GM06990 (cell line): Measurements from ENCODE around the gene RASL10B.

Experiments used
- DNase-seq: peaks from one replicate; pipeline ENCODE4 v3.0.0-alpha.2; 2011; ENCODE audit not compliant: insufficient read length; ENCODE audit errors: extremely low read depth
- H3K27me3 ChIP-seq: replicated peaks from 2 replicates; pipeline ENCODE4 v1.6.0; 2011; ENCODE audit warnings: low read length; ENCODE audit not compliant: control insufficient read depth, insufficient read depth
- H3K36me3 ChIP-seq: 2 replicates; pipeline ENCODE4 v1.5.1; 2011; ENCODE audit warnings: low read length; ENCODE audit not compliant: control insufficient read depth, insufficient read depth
- H3K4me3 ChIP-seq: replicated peaks from 2 replicates; pipeline ENCODE4 v1.5.1; 2011; ENCODE audit warnings: low read depth, mild to moderate bottlenecking, control low read depth, low read length
- TF ChIP-seq, protein P1 (sequence below): IDR thresholded peaks from 2 replicates; pipeline ENCODE4 v1.5.1; 2011; ENCODE audit warnings: low read length, control low read depth, mild to moderate bottlenecking, inconsistent platforms; ENCODE audit not compliant: insufficient read depth, poor library complexity, severe bottlenecking

RASL10B gene

DNA sequence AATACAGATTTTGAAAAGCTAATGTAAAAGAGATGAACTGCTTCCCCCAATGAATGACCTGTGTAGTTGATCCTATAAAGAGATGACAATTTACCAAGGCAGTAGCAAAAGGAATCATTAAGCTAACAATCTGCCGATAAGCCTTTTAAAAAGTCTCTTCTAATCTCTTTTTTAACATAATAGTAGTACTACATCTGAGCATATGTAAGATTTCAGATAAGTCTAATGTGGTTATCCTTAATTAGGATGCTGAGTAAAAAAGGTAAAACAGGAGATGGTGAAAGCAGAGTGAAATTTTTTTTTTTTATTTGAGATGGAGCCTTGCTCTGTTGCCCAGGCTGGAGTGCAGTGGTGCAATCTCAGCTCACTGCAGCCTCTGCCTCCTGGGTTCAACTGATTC, 26.2 kb upstream of the RASL10B start:
- TF ChIP-seq, protein P1, sequence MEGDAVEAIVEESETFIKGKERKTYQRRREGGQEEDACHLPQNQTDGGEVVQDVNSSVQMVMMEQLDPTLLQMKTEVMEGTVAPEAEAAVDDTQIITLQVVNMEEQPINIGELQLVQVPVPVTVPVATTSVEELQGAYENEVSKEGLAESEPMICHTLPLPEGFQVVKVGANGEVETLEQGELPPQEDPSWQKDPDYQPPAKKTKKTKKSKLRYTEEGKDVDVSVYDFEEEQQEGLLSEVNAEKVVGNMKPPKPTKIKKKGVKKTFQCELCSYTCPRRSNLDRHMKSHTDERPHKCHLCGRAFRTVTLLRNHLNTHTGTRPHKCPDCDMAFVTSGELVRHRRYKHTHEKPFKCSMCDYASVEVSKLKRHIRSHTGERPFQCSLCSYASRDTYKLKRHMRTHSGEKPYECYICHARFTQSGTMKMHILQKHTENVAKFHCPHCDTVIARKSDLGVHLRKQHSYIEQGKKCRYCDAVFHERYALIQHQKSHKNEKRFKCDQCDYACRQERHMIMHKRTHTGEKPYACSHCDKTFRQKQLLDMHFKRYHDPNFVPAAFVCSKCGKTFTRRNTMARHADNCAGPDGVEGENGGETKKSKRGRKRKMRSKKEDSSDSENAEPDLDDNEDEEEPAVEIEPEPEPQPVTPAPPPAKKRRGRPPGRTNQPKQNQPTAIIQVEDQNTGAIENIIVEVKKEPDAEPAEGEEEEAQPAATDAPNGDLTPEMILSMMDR = no peak
- no peaks in the 10 kb centered on the region for H3K27me3 ChIP-seq
- no peaks in the 10 kb centered on the region for H3K36me3 ChIP-seq
- DNase-seq = no peak
- no peak overlapping the region for H3K4me3 ChIP-seq

DNA sequence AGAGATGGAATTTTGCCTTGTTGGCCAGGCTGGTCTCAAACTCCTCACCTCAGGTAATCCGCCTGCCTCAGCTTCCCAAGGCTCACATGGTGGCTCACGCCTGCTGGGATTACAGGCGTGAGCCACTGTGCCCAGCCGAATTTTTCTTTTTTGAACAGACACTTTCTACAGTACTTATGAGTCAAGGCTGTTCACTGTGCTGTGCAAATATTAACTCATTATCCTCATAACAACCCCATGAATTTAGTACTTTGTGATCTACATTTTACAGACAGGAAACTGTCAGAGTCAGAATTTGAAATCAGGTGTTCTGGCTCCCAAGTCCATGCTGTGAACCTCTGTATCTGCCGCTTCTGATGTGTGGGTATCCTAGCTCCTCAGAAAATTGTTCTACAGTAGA, 25.7 kb upstream of the RASL10B start:
- Histone ChIP-seq H3K27me3 (no peaks in the 10 kb centered on the region), H3K36me3 (no peaks in the 10 kb centered on the region), H3K4me3 (no peak overlapping the region)
- DNase-seq = no peak
- TF ChIP-seq, protein P1 = no peak

DNA sequence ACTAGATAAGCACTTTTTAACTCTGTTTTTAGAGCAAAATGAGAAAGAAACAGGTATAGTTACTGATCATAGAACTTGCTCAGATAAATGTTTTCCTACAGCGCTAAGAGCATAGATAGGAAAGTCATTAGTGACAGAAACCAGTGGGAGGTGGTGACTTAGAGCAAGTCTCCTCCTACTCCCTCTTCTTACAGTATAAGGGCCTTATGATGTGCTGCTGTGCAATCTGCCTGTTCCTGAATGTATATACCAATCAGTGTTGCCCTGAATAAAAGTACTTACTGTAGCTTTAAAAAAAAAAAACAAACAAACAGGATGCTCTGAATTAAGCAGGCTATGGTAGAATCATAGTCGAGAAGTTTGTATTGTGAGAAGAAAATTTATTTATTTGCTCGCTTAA, 23.3 kb upstream of the RASL10B start:
- Histone ChIP-seq H3K4me3 (no peak overlapping the region), H3K27me3 (no peaks in the 10 kb centered on the region), H3K36me3 (no peaks in the 10 kb centered on the region; the same call in 1 of the 2 replicates)
- TF ChIP-seq, protein P1 = no peak
- DNase-seq = no peak

DNA sequence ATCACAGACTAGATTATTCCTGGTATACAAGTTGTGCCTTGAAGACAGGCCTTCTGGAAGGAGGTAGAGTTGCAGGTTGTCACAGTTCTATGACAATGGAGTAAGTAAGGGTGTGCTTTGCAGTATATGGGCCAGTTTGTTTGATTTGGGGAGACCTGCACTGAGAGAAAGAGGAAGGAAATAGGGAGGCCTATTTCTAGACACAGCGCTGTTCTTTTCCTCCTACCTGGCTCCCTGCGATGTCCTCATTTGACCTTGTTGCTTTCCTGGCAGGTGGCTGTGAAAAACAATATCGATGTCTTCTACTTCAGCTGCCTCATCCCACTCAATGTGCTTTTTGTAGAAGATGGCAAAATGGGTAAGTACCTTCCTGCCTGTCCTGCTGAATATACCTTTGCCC, 22.5 kb upstream of the RASL10B start:
- Histone ChIP-seq H3K27me3 (no peaks in the 10 kb centered on the region), H3K36me3 (no peaks in the 10 kb centered on the region; the same call in 1 of the 2 replicates), H3K4me3 (no peak overlapping the region)
- DNase-seq = no peak
- TF ChIP-seq, protein P1 = no peak

DNA sequence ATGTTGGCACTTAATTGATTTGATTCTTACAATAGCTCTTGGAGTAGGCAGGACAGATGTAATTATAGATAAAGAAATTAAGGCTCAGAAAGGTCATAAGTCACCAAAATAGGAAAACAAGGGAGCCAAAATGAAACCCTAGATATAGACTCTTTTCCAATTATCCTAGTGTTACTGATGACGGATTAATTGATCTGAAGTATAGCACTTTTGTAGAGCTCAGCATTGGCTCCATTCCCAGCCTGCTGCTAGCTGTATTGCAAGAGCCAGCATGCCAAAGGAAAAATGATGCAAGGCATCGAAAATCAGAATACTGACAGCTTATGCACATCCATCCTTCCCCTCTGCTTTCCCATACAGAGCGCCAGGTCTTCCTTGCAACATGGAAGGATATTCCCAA, 21.6 kb upstream of the RASL10B start:
- Histone ChIP-seq H3K27me3 (no peaks in the 10 kb centered on the region), H3K36me3 (no peaks in the 10 kb centered on the region; the same call in 1 of the 2 replicates), H3K4me3 (no peak overlapping the region)
- no peak for DNase-seq
- TF ChIP-seq, protein P1 = no peak

DNA sequence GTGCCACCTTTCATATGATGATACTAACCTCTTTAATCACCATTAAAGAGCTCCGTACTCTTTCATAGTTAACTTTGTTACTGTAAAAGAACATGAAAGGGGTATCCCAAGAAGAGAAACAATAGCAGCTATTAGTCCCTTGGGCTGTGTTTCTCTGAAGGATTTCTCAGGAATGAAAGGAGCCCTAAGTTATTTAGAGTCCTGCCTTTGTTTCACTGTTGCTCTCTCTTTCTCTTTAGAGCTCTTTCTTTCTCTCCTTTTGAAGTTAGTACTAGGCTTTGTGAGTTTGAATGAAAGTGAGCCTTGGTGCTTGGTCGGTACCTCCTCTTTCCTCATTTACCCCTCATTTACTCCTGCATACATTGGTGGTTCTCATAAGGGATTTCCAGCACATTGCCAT, 20.5 kb upstream of the RASL10B start:
- H3K36me3 ChIP-seq = no peaks in the 10 kb centered on the region; the same call in 1 of the 2 replicates
- TF ChIP-seq, protein P1 = no peak
- no peak for DNase-seq
- no peak overlapping the region for H3K4me3 ChIP-seq
- H3K27me3 ChIP-seq = no peaks in the 10 kb centered on the region
